ENCODE measurements around the gene ADCY10. TPM values are rescaled to one million over a fixed set of nuclear protein-coding genes. Genes with fewer than 3 reads are reported as not detected.

Gene ADCY10
- total RNA-seq, 3 donors from 2014 or later (not counting 1 experiment from before 2014, with no cell fraction given): 0.42 to 1.00 TPM; not detected in 1

- Mint-ChIP-seq H3K9me3 (no peaks in the 10 kb centered on the region), H3K27ac (no peak overlapping the region), H3K27me3 (ENCODE audit: low read depth in 2 of 2) (peaks cover 0 to 2% of the 10 kb centered on the region in 2 donors), H3K4me3 (no peak overlapping the region), H3K36me3 (no peaks in the 10 kb centered on the region), H3K4me1 (no peaks in the 10 kb centered on the region)
- no peak for ATAC-seq
- H3K27me3 ChIP-seq (ENCODE audit: control insufficient read depth, insufficient read depth, low read length): no peaks in the 10 kb centered on the region
- H3K4me3 ChIP-seq (ENCODE audit: low read length): no peak overlapping the region
- H3K9me3 ChIP-seq (ENCODE audit: control insufficient read depth, insufficient read depth, low read length): no peaks in the 10 kb centered on the region
- WGBS (ENCODE audit: insufficient coverage): no CpG with 5 or more reads among the region's 1 CpG
- TF ChIP-seq, protein P1, sequence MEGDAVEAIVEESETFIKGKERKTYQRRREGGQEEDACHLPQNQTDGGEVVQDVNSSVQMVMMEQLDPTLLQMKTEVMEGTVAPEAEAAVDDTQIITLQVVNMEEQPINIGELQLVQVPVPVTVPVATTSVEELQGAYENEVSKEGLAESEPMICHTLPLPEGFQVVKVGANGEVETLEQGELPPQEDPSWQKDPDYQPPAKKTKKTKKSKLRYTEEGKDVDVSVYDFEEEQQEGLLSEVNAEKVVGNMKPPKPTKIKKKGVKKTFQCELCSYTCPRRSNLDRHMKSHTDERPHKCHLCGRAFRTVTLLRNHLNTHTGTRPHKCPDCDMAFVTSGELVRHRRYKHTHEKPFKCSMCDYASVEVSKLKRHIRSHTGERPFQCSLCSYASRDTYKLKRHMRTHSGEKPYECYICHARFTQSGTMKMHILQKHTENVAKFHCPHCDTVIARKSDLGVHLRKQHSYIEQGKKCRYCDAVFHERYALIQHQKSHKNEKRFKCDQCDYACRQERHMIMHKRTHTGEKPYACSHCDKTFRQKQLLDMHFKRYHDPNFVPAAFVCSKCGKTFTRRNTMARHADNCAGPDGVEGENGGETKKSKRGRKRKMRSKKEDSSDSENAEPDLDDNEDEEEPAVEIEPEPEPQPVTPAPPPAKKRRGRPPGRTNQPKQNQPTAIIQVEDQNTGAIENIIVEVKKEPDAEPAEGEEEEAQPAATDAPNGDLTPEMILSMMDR (IDR thresholded peaks at IDR 0.05): no peak
- no peak for DNase-seq
- intact Hi-C loops (cut with micrococcal nuclease): no loop called here
- H3K36me3 ChIP-seq (ENCODE audit: control insufficient read depth, insufficient read depth, low read length): no peaks in the 10 kb centered on the region
- H3K27ac ChIP-seq (ENCODE audit: low read length): no peak overlapping the region
- no peaks in the 10 kb centered on the region for H3K4me1 ChIP-seq (ENCODE audit: control insufficient read depth, insufficient read depth, low read length)
These were observed 51.4 kb downstream of the ADCY10 start for GRCh38 chr1:167862432-167863076.

GRCh38 chr1:167861664-167862381 is 52.1 kb downstream of the ADCY10 start:
- H3K27me3 ChIP-seq (ENCODE audit: control insufficient read depth, insufficient read depth, low read length): no peaks in the 10 kb centered on the region
- Mint-ChIP-seq H3K4me3 (no peak overlapping the region), H3K4me1 (no peaks in the 10 kb centered on the region), H3K9me3 (no peaks in the 10 kb centered on the region), H3K36me3 (no peaks in the 10 kb centered on the region), H3K27me3 (ENCODE audit: low read depth in 2 of 2) (peaks cover 0 to 2% of the 10 kb centered on the region in 2 donors), H3K27ac (no peak overlapping the region)
- H3K9me3 ChIP-seq (ENCODE audit: control insufficient read depth, insufficient read depth, low read length): no peaks in the 10 kb centered on the region
- no peak for ATAC-seq
- no peaks in the 10 kb centered on the region for H3K36me3 ChIP-seq (ENCODE audit: control insufficient read depth, insufficient read depth, low read length)
- H3K27ac ChIP-seq (ENCODE audit: low read length): no peak overlapping the region
- no peak for DNase-seq
- WGBS (ENCODE audit: insufficient coverage): 89% methylated on average over 7 of the region's 8 CpGs
- TF ChIP-seq, protein P1 (IDR thresholded peaks at IDR 0.05): no peak
- no peaks in the 10 kb centered on the region for H3K4me1 ChIP-seq (ENCODE audit: control insufficient read depth, insufficient read depth, low read length)
- intact Hi-C loops (cut with micrococcal nuclease): no loop called here
- no peak overlapping the region for H3K4me3 ChIP-seq (ENCODE audit: low read length)

- Mint-ChIP-seq H3K4me3 (no peak overlapping the region), H3K9me3 (no peaks in the 10 kb centered on the region), H3K4me1 (no peaks in the 10 kb centered on the region), H3K36me3 (no peaks in the 10 kb centered on the region), H3K27me3 (ENCODE audit: low read depth in 2 of 2) (peaks cover 0 to 2% of the 10 kb centered on the region in 2 donors), H3K27ac (no peak overlapping the region)
- ATAC-seq: no peak
- no peak overlapping the region for H3K27ac ChIP-seq (ENCODE audit: low read length)
- H3K4me3 ChIP-seq (ENCODE audit: low read length): no peak overlapping the region
- H3K4me1 ChIP-seq (ENCODE audit: control insufficient read depth, insufficient read depth, low read length): no peaks in the 10 kb centered on the region
- DNase-seq: no peak
- no peaks in the 10 kb centered on the region for H3K9me3 ChIP-seq (ENCODE audit: control insufficient read depth, insufficient read depth, low read length)
- no peaks in the 10 kb centered on the region for H3K36me3 ChIP-seq (ENCODE audit: control insufficient read depth, insufficient read depth, low read length)
- H3K27me3 ChIP-seq (ENCODE audit: control insufficient read depth, insufficient read depth, low read length): no peaks in the 10 kb centered on the region
- intact Hi-C loops (cut with micrococcal nuclease): no loop called here
- TF ChIP-seq, protein P1 (IDR thresholded peaks at IDR 0.05): no peak
These were observed 53.6 kb downstream of the ADCY10 start for GRCh38 chr1:167860231-167860923.

Data from natural killer cell (primary cell).